ENCODE data around the gene CLEC1B.
"Not testable (repeated sequence)": the region's sequence is repeated elsewhere in the genome, so short reads cannot be mapped to it uniquely, and the experiment has no call there.

The CLEC1B gene

DNA sequence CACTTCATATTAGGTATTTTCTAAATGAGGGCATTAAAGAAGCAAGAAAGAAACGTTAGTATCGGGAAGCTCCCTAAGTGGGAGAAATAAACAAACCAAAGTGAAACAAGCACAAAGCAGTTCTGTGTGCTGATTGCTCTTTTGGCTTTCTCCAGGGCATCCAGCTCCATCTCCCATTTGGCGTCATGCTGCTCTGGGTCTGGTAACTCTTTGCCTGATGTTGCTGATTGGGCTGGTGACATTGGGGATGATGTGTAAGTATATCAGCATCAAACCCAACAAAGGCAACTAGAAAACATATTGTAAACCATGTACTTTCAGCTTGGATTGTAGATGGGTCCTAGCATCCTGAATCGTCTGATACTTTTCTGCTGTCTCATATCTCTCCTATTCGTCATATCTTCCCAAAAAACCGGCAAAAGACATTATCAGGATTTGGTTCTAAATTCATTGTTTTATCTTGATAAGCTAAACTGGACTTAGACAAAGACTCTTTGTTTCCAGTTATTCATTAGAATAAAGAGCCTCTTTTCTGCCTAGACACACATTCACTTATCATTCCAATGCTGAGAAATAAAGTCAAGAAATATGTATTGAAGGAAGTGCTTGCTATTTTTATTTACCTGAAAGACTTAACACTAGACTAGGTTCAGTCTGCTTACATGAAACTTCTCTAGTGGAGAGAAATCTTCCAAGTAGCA, 13.9 kb upstream of the CLEC1B start:
- Mint-ChIP-seq H3K27ac (no peak overlapping the region), H3K36me3 (ENCODE audit: low read depth) (no peaks in the 10 kb centered on the region), H3K27me3 (ENCODE audit: low read depth) (peaks cover 38% of the 10 kb centered on the region), H3K9me3 (no peaks in the 10 kb centered on the region), H3K4me1 (ENCODE audit: low read depth) (peaks cover 1% of the 10 kb centered on the region), H3K4me3 (no peak overlapping the region)
- DNase-seq (ENCODE audit: low spot score), result no peak

DNA sequence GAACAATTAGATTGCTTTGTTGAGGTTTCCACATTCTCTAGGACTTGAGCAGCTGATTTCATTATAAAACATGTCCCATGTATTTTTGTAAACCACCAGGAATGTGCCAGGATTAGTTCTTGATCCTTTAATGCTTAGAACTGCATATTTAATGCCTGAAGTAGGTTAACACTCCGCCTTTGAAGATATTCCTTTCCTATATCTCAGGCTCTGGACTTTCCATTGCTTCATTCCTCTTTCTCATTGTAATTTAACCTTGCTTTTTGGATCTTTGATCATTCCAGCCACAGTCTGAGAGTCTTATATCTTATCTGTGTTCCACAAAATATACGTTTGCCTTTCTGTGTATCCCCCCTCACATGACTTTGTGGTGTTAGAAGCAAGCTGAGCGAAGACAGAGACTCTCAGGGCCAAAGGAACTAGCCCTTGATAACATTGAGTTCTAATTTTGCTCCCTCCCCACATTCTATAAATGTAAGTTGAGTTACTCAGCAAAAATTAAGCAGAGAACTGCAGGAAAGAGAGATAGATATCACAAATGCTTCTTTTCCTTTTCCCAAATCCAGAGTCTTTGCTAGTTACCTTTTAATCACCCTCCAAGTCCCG, 2.4 kb upstream of the CLEC1B start:
- H3K4me3 Mint-ChIP-seq, result no peak overlapping the region

GRCh38 chr12:9992296-9992695, 6.6 kb downstream of the CLEC1B start:
- no peaks in the 10 kb centered on the region for H3K9me3 Mint-ChIP-seq
- H3K27me3 Mint-ChIP-seq (ENCODE audit: low read depth), result peaks cover 50% of the 10 kb centered on the region
- no peaks in the 10 kb centered on the region for H3K4me1 Mint-ChIP-seq (ENCODE audit: low read depth)
- no peak overlapping the region for H3K27ac Mint-ChIP-seq
- DNase-seq (ENCODE audit: low spot score), result no peak
- no peak overlapping the region for H3K4me3 Mint-ChIP-seq
- no peaks in the 10 kb centered on the region for H3K36me3 Mint-ChIP-seq (ENCODE audit: low read depth)

More for the DNA sequence above, 2.4 kb upstream of the CLEC1B start:
- H3K4me1 Mint-ChIP-seq (ENCODE audit: low read depth), result no peaks in the 10 kb centered on the region
- DNase-seq (ENCODE audit: low spot score), result no peak
- peaks cover 52% of the 10 kb centered on the region for H3K27me3 Mint-ChIP-seq (ENCODE audit: low read depth)
- no peak overlapping the region for H3K27ac Mint-ChIP-seq
- H3K9me3 Mint-ChIP-seq, result no peaks in the 10 kb centered on the region
- H3K36me3 Mint-ChIP-seq (ENCODE audit: low read depth), result no peaks in the 10 kb centered on the region

GRCh38 chr12:9991876-9992275, 7.0 kb downstream of the CLEC1B start:
- no peak overlapping the region for H3K4me3 Mint-ChIP-seq

DNA sequence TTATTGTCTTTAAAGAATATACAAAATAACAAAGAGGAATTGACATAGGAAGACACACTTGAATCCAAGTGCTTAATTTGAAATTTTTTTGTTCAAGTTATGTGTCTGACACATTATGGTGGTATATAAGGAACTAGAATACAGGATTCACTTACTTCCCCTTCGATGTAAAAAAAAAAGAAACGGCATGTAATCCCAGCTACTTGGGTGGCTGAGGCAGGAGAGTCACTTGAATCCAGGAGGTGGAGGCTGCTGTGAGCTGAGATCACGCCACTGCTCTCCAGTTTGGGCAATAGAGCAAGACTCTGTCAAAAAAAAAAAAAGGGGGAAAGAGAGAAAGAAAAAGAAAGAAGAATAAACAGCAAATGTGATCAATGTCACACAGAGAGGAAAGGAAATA, 18.8 kb downstream of the CLEC1B start:
- no peak for DNase-seq (ENCODE audit: low spot score)
- Mint-ChIP-seq H3K4me3 (no peak overlapping the region), H3K4me1 (ENCODE audit: low read depth) (no peaks in the 10 kb centered on the region), H3K36me3 (ENCODE audit: low read depth) (peaks cover 3% of the 10 kb centered on the region), H3K27ac (no peak overlapping the region), H3K27me3 (ENCODE audit: low read depth) (peaks cover 25% of the 10 kb centered on the region), H3K9me3 (peaks cover 13% of the 10 kb centered on the region)

More at GRCh38 chr12:9991876-9992275, 7.0 kb downstream of the CLEC1B start:
- no peak for DNase-seq (ENCODE audit: low spot score)
- Mint-ChIP-seq H3K27ac (no peak overlapping the region), H3K9me3 (no peaks in the 10 kb centered on the region), H3K4me1 (ENCODE audit: low read depth) (no peaks in the 10 kb centered on the region), H3K27me3 (ENCODE audit: low read depth) (peaks cover 50% of the 10 kb centered on the region), H3K36me3 (ENCODE audit: low read depth) (no peaks in the 10 kb centered on the region)

DNA sequence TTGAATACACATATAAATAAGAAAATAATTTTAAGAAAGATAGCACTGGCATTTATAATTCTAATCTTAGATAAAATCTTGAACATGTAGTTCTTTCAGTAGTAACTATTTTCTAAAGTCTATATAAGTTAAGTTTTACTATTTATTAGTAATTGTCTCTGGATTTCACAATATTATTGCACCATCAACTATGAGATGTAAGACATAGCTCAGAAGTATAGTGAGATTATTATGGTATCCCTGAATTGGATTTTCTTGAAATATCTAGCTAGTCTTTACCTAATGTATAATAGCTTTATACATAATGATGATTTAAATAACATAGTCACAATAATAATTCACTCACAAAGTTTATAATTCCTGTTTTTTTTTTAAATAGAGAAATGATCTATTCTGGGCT, 21.0 kb downstream of the CLEC1B start:
- DNase-seq (ENCODE audit: low spot score), result no peak
- Mint-ChIP-seq H3K4me1 (ENCODE audit: low read depth) (no peaks in the 10 kb centered on the region), H3K27me3 (ENCODE audit: low read depth) (peaks cover 38% of the 10 kb centered on the region), H3K36me3 (ENCODE audit: low read depth) (peaks cover 4% of the 10 kb centered on the region), H3K27ac (no peak overlapping the region), H3K9me3 (peaks cover 14% of the 10 kb centered on the region), H3K4me3 (no peak overlapping the region)

DNA sequence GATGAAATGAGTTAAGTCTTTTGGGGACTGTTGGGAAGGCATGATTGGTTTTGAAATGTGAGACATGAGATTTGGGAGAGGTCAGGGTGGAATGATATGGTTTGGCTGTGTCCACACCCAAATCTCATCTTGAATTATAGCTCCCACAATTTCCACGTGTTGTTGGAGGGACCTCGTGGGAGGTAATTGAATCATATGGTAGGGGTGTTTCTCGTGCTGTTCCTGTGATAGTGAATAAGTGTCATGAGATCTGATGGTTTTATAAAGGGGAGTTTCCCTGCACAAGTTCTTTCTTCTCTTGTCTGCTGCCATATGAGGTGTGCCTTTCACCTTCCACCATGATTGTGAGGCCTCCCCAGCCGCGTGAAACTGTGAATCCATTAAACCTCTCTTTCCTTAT, 22.3 kb downstream of the CLEC1B start:
- DNase-seq (ENCODE audit: low spot score); H3K4me1 Mint-ChIP-seq (ENCODE audit: low read depth); H3K4me3 Mint-ChIP-seq; H3K27ac Mint-ChIP-seq; H3K36me3 Mint-ChIP-seq (ENCODE audit: low read depth): not testable (repeated sequence)
- Mint-ChIP-seq H3K27me3 (ENCODE audit: low read depth) (peaks cover 39% of the 10 kb centered on the region), H3K9me3 (peaks cover 14% of the 10 kb centered on the region)

GRCh38 chr12:9975614-9976013, 23.3 kb downstream of the CLEC1B start:
- DNase-seq (ENCODE audit: low spot score), result no peak
- peaks cover 5% of the 10 kb centered on the region for H3K4me1 Mint-ChIP-seq (ENCODE audit: low read depth)
- peaks cover 38% of the 10 kb centered on the region for H3K27me3 Mint-ChIP-seq (ENCODE audit: low read depth)
- H3K27ac Mint-ChIP-seq, result no peak overlapping the region
- peaks cover 6% of the 10 kb centered on the region for H3K36me3 Mint-ChIP-seq (ENCODE audit: low read depth)
- H3K4me3 Mint-ChIP-seq, result no peak overlapping the region
- peaks cover 14% of the 10 kb centered on the region for H3K9me3 Mint-ChIP-seq

- H3K36me3 Mint-ChIP-seq (ENCODE audit: low read depth); DNase-seq (ENCODE audit: low spot score); H3K27ac Mint-ChIP-seq; H3K4me1 Mint-ChIP-seq (ENCODE audit: low read depth); H3K4me3 Mint-ChIP-seq: not testable (repeated sequence)
- H3K27me3 Mint-ChIP-seq (ENCODE audit: low read depth), result peaks cover 34% of the 10 kb centered on the region
- peaks cover 14% of the 10 kb centered on the region for H3K9me3 Mint-ChIP-seq
Measured at GRCh38 chr12:9974731-9975130, 24.2 kb downstream of the CLEC1B start.

DNA sequence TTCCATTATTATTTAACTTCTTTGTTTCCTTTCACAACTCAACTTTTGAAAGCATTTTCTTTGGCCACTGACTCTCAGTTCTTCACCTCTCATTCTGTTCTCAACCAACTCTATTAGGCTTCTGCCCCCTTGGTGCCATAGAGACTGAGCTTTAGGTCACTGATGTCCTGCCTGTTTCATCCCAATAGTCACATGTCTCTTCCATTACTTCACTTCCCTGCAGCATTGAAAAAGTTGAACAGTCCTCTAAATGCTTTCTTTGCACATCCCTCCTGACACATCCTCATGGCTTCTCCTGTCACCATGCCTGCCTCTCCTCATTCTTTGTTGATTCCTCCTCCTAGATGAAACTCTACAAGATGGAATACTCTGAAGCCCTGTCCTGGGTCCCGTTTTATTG, 25.0 kb downstream of the CLEC1B start:
- no peak for DNase-seq (ENCODE audit: low spot score)
- Mint-ChIP-seq H3K4me3 (no peak overlapping the region), H3K4me1 (ENCODE audit: low read depth) (peaks cover 5% of the 10 kb centered on the region), H3K27me3 (ENCODE audit: low read depth) (peaks cover 33% of the 10 kb centered on the region), H3K9me3 (peaks cover 14% of the 10 kb centered on the region), H3K36me3 (ENCODE audit: low read depth) (peaks cover 6% of the 10 kb centered on the region), H3K27ac (no peak overlapping the region)

- Mint-ChIP-seq H3K27me3 (ENCODE audit: low read depth) (peaks cover 27% of the 10 kb centered on the region), H3K9me3 (peaks cover 3% of the 10 kb centered on the region), H3K36me3 (ENCODE audit: low read depth) (peaks cover 6% of the 10 kb centered on the region), H3K4me1 (ENCODE audit: low read depth) (peaks cover 5% of the 10 kb centered on the region), H3K27ac (no peak within 1 kb of the TSS), H3K4me3 (no peak within 1 kb of the TSS)
- DNase-seq (ENCODE audit: low spot score), result no peak
Measured at GRCh38 chr12:9971181-9971580, 27.7 kb downstream of the CLEC1B start, which contains the start of gene CLEC12A. CLEC12A (plus strand) TSS chr12:9971409; CDS start chr12:9971597, 188 bp downstream.

- Mint-ChIP-seq H3K9me3 (no peaks in the 10 kb centered on the region), H3K27me3 (ENCODE audit: low read depth) (peaks cover 27% of the 10 kb centered on the region), H3K4me3 (no peak overlapping the region), H3K4me1 (ENCODE audit: low read depth) (peaks cover 5% of the 10 kb centered on the region), H3K27ac (no peak overlapping the region), H3K36me3 (ENCODE audit: low read depth) (peaks cover 2% of the 10 kb centered on the region)
- DNase-seq (ENCODE audit: low spot score), result no peak
Measured at GRCh38 chr12:9969673-9970072, 29.2 kb downstream of the CLEC1B start.

- Mint-ChIP-seq H3K27ac (no peak overlapping the region), H3K9me3 (no peaks in the 10 kb centered on the region), H3K4me1 (ENCODE audit: low read depth) (peaks cover 33% of the 10 kb centered on the region), H3K36me3 (ENCODE audit: low read depth) (no peaks in the 10 kb centered on the region), H3K4me3 (no peak overlapping the region), H3K27me3 (ENCODE audit: low read depth) (no peaks in the 10 kb centered on the region)
- no peak for DNase-seq (ENCODE audit: low spot score)
Measured at GRCh38 chr12:9961901-9962300, 37.0 kb downstream of the CLEC1B start.

DNA sequence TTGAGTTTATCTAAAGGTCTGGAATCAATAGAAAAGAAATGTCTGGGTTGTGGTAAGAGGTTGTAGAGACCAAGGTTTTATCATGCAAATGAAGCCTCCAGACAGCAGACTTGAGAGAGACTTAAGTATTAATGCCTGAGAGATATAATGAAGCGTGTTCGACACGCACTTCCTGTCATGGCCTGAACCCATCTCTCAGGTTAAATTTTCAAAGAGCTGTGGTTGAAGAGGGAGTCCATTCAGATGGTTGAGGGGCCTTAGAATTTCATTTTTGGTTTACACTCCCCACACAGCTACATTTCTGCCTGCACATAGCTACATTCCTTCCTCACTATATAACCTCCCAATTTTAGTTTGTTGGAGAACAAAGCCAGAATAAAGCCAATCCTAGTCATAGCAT, 37.8 kb downstream of the CLEC1B start:
- DNase-seq (ENCODE audit: low spot score), result no peak
- no peak overlapping the region for H3K27ac Mint-ChIP-seq
- H3K36me3 Mint-ChIP-seq (ENCODE audit: low read depth), result no peaks in the 10 kb centered on the region
- H3K9me3 Mint-ChIP-seq, result no peaks in the 10 kb centered on the region
- H3K27me3 Mint-ChIP-seq (ENCODE audit: low read depth), result no peaks in the 10 kb centered on the region
- H3K4me3 Mint-ChIP-seq, result no peak overlapping the region
- peaks cover 41% of the 10 kb centered on the region for H3K4me1 Mint-ChIP-seq (ENCODE audit: low read depth)
